T-helper 17 cell (primary cell): Measurements from ENCODE around the gene DNAJB11. TPM values are rescaled to one million over a fixed set of nuclear protein-coding genes. Genes with fewer than 3 reads are reported as not detected.

ENCODE experiments used
- ATAC-seq: fragments of 150-1000 bp; cut with Tn5 transposase; 2 replicates; pipeline ENCODE4 v1.10.0; 2021; ENCODE audit warnings: mild to moderate bottlenecking, moderate library complexity
- DNase-seq, 3 donors: peaks; one replicate each; pipeline versions ENCODE4 v3.0.0 to v3.0.0-alpha.2; 2020 to 2021
- H3K9me3 ChIP-seq: one replicate; pipeline ENCODE4 v1.7.0; 2013; ENCODE audit warnings: low read length, mild to moderate bottlenecking; ENCODE audit not compliant: control insufficient read depth, poor library complexity, severe bottlenecking
- H3K27ac Mint-ChIP-seq: one replicate; pipeline ENCODE4 v1.8.0; 2022; ENCODE audit warnings: mild to moderate bottlenecking, moderate library complexity, mixed read lengths
- H3K27me3 Mint-ChIP-seq: one replicate; pipeline ENCODE4 v1.8.0; 2022; ENCODE audit warnings: mixed read lengths
- H3K36me3 Mint-ChIP-seq: one replicate; pipeline ENCODE4 v1.8.0; 2022; ENCODE audit warnings: low read depth, mixed read lengths
- H3K4me1 Mint-ChIP-seq: one replicate; pipeline ENCODE4 v1.8.0; 2022; ENCODE audit warnings: mild to moderate bottlenecking, mixed read lengths
- H3K4me3 Mint-ChIP-seq: one replicate; pipeline ENCODE4 v1.8.0; 2022; ENCODE audit warnings: mild to moderate bottlenecking, moderate library complexity, mixed read lengths
- total RNA-seq, 4 donors: library from RNA in 2 of 4; stranded (reverse) in 2 of 4; gene quantifications; one replicate each; pipeline ENCODE4 v1.2.3 and lab custom pipeline; 2022 to 2026

The DNAJB11 gene
- total RNA-seq, 2 donors from 2014 or later, result 83.4 to 101 TPM

DNA sequence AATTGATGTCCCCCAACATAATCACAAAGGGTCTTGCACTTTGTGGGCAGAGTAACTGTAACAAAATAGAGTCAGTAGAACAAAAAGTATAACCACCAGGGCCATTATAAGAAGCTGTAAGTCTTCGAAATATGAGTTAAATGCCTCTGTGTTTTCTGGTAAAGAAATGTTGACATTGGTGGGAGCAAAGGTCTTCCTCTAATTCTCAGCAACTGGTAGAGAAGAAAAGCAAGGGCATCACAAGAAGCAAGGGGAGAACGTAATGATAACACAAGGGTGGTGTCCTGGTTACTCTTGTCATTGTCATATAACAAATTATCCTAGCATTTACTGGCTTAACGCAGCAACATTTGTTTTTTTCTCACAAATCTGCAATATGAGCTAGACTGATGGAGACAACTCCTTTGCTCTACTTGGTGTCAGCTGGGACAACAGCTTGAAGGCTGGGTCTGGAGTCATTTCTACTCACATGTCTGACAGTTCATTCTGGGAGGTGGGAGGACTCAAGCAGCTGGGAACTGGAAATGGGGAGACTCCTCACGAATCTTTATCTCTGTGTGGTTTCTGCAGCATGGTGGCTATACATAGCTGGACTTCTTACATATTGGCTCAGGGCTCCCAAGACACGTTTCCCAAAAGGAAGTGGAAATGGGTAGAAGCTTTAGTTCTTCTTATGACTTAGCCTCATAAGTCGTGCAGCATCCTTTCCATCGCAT lies 20.2 kb downstream of the DNAJB11 start:
- ATAC-seq (no peak), DNase-seq (no peak)
- H3K36me3 Mint-ChIP-seq, result no peaks in the 10 kb centered on the region
- H3K27me3 Mint-ChIP-seq, result no peaks in the 10 kb centered on the region
- no peaks in the 10 kb centered on the region for H3K9me3 ChIP-seq
- peak overlapping the region; percentile 84 for H3K27ac Mint-ChIP-seq
- H3K4me1 Mint-ChIP-seq, result peaks cover 8% of the 10 kb centered on the region
- H3K4me3 Mint-ChIP-seq, result no peak overlapping the region

- Mint-ChIP-seq H3K27ac (no peak overlapping the region), H3K4me1 (peaks cover 8% of the 10 kb centered on the region), H3K4me3 (no peak overlapping the region), H3K36me3 (no peaks in the 10 kb centered on the region), H3K27me3 (peaks cover 5% of the 10 kb centered on the region)
- no peaks in the 10 kb centered on the region for H3K9me3 ChIP-seq
- DNase-seq (no peak), ATAC-seq (no peak)
Observed at GRCh38 chr3:186592682-186593081, 22.2 kb downstream of the DNAJB11 start.

DNA sequence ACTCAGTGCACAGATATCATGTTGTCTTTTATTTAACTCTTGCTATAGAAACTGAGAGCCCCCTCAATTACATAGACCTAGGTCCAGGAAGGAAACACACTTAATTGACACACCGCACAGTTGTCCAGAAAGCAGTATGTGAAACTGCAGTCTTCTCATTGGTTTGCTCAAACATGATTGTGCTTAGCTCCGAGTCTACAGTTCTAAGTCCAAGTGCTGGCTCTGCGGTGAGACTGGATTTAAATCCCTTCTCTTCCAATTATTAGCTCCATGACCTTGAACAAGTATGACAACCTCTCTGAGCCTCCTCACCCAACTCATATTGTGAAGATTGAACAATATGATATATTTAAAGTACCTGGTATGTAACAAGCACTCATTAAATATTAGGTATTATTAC lies 23.3 kb downstream of the DNAJB11 start:
- H3K27me3 Mint-ChIP-seq, result peaks cover 9% of the 10 kb centered on the region
- H3K4me1 Mint-ChIP-seq, result peaks cover 8% of the 10 kb centered on the region
- no peak overlapping the region for H3K4me3 Mint-ChIP-seq
- H3K27ac Mint-ChIP-seq, result no peak overlapping the region
- ATAC-seq (no peak), DNase-seq (no peak)
- no peaks in the 10 kb centered on the region for H3K36me3 Mint-ChIP-seq
- H3K9me3 ChIP-seq, result no peaks in the 10 kb centered on the region

- Mint-ChIP-seq H3K4me1 (peaks cover 8% of the 10 kb centered on the region), H3K4me3 (no peak overlapping the region)
Observed at GRCh38 chr3:186594591-186595113, 24.1 kb downstream of the DNAJB11 start.

GRCh38 chr3:186596568-186597287 lies 26.2 kb downstream of the DNAJB11 start:
- no peak for ATAC-seq
- no peaks in the 10 kb centered on the region for H3K9me3 ChIP-seq
- H3K27me3 Mint-ChIP-seq, result peaks cover 9% of the 10 kb centered on the region
- H3K4me3 Mint-ChIP-seq, result no peak overlapping the region
- peaks cover 2% of the 10 kb centered on the region for H3K4me1 Mint-ChIP-seq
- no peak for DNase-seq
- no peaks in the 10 kb centered on the region for H3K36me3 Mint-ChIP-seq
- H3K27ac Mint-ChIP-seq, result no peak overlapping the region

More at GRCh38 chr3:186594591-186595113, 24.1 kb downstream of the DNAJB11 start:
- H3K27ac Mint-ChIP-seq, result no peak overlapping the region
- no peak for DNase-seq
- peaks cover 9% of the 10 kb centered on the region for H3K27me3 Mint-ChIP-seq
- H3K36me3 Mint-ChIP-seq, result no peaks in the 10 kb centered on the region
- H3K9me3 ChIP-seq, result no peaks in the 10 kb centered on the region
- no peak for ATAC-seq

DNA sequence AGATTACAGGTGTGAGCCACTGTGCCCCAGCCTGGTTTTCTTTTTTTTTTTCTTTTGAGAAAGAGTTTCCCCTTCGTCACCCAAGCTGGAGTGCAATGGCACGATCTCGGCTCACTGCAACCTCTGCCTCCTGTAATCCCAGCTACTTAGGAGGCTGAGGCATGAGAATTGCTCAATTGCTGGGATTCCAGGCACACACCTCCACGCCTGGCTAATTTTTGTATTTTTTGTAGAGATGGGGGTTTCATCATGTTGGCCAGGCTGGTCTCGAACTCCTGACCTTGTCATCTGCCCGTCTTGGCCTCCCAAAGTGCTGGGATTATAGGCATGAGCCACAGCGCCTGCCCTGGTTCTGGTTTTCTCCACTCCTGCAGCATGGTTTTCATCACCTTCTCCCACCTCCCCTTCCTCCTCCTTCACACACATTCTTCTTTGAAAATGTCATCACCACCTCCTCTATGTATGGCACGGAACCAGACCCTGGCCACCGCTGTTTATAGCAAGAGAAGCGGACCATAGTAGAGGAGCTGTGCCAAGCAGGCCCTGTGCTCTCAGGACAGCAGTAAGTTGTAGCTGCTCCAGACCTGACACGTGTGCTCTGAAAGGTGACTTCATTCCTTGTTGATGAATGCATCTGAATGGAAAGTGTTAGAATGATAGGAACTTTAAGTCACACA lies 27.7 kb downstream of the DNAJB11 start:
- Mint-ChIP-seq H3K27ac (no peak overlapping the region), H3K4me1 (peaks cover 2% of the 10 kb centered on the region), H3K36me3 (no peaks in the 10 kb centered on the region), H3K4me3 (no peak overlapping the region), H3K27me3 (peaks cover 9% of the 10 kb centered on the region)
- no peaks in the 10 kb centered on the region for H3K9me3 ChIP-seq
- DNase-seq (no peak), ATAC-seq (no peak)

GRCh38 chr3:186598794-186599141 lies 28.2 kb downstream of the DNAJB11 start:
- ATAC-seq (no peak), DNase-seq (no peak)
- no peak overlapping the region for H3K27ac Mint-ChIP-seq

GRCh38 chr3:186599142-186599784 lies 28.7 kb downstream of the DNAJB11 start:
- H3K27ac Mint-ChIP-seq, result no peak overlapping the region
- no peaks in the 10 kb centered on the region for H3K36me3 Mint-ChIP-seq
- H3K9me3 ChIP-seq, result no peaks in the 10 kb centered on the region
- no peak for DNase-seq
- H3K4me1 Mint-ChIP-seq, result peaks cover 2% of the 10 kb centered on the region
- H3K27me3 Mint-ChIP-seq, result peaks cover 14% of the 10 kb centered on the region
- no peak for ATAC-seq
- H3K4me3 Mint-ChIP-seq, result no peak overlapping the region

More at GRCh38 chr3:186598794-186599141, 28.2 kb downstream of the DNAJB11 start:
- peaks cover 2% of the 10 kb centered on the region for H3K4me1 Mint-ChIP-seq
- no peak overlapping the region for H3K4me3 Mint-ChIP-seq
- no peaks in the 10 kb centered on the region for H3K36me3 Mint-ChIP-seq
- H3K27me3 Mint-ChIP-seq, result peaks cover 9% of the 10 kb centered on the region
- no peaks in the 10 kb centered on the region for H3K9me3 ChIP-seq

- no peaks in the 10 kb centered on the region for H3K36me3 Mint-ChIP-seq
- no peak overlapping the region for H3K4me3 Mint-ChIP-seq
- H3K27ac Mint-ChIP-seq, result no peak overlapping the region
- no peaks in the 10 kb centered on the region for H3K9me3 ChIP-seq
- peaks cover 2% of the 10 kb centered on the region for H3K4me1 Mint-ChIP-seq
- peaks cover 18% of the 10 kb centered on the region for H3K27me3 Mint-ChIP-seq
- ATAC-seq, result no peak
- DNase-seq, result no peak
Observed at GRCh38 chr3:186599785-186600166, 29.3 kb downstream of the DNAJB11 start.

GRCh38 chr3:186600896-186601295 lies 30.4 kb downstream of the DNAJB11 start:
- H3K27me3 Mint-ChIP-seq, result peaks cover 27% of the 10 kb centered on the region
- H3K9me3 ChIP-seq, result no peaks in the 10 kb centered on the region
- H3K4me1 Mint-ChIP-seq, result peaks cover 2% of the 10 kb centered on the region
- no peak overlapping the region for H3K27ac Mint-ChIP-seq
- ATAC-seq, result no peak
- DNase-seq, result no peak
- no peak overlapping the region for H3K4me3 Mint-ChIP-seq
- H3K36me3 Mint-ChIP-seq, result no peaks in the 10 kb centered on the region

GRCh38 chr3:186603159-186603558 lies 32.6 kb downstream of the DNAJB11 start:
- no peak for ATAC-seq
- H3K27me3 Mint-ChIP-seq, result peaks cover 22% of the 10 kb centered on the region
- H3K4me3 Mint-ChIP-seq, result no peak overlapping the region
- DNase-seq, result no peak
- H3K9me3 ChIP-seq, result no peaks in the 10 kb centered on the region
- H3K27ac Mint-ChIP-seq, result no peak overlapping the region
- peaks cover 2% of the 10 kb centered on the region for H3K4me1 Mint-ChIP-seq
- H3K36me3 Mint-ChIP-seq, result no peaks in the 10 kb centered on the region

DNA sequence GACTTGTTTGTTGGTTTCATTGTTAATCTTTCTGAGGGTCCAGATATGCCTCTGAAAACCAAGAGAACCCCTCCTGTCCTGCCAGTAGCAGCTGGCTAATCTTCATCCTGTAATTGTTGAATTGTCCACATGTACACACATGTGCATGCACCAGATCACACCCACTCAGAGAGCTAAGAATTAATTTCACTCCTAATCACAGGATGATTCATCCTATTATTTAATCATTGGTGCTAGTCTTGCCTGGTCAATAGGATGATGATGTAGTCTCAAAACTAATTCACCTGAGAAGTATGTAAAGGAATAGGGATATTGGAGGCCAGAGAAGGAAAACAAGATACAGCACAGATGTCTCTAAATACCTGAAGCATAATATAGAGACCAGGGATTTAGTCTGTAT lies 34.6 kb downstream of the DNAJB11 start:
- H3K36me3 Mint-ChIP-seq, result no peaks in the 10 kb centered on the region
- ATAC-seq, result no peak

More for the DNA sequence above, 34.6 kb downstream of the DNAJB11 start:
- no peak for DNase-seq
- Mint-ChIP-seq H3K27ac (no peak overlapping the region), H3K27me3 (peaks cover 18% of the 10 kb centered on the region), H3K4me3 (no peak overlapping the region), H3K4me1 (peaks cover 2% of the 10 kb centered on the region)
- H3K9me3 ChIP-seq, result no peaks in the 10 kb centered on the region
